Activated naive CD4-positive, alpha-beta T cell treated with anti-CD3 and anti-CD28 coated beads, Interleukin-2, amount 50 U/mL, for 24 hours (primary cell): ENCODE measurements around the gene CA6.
A peak's percentile ranks its signal among the peaks of the same experiment; 100 is the strongest.
"Not testable (repeated sequence)": the region's sequence is repeated elsewhere in the genome, so short reads cannot be mapped to it uniquely, and the experiment has no call there.

ENCODE experiments used
- H3K27ac Mint-ChIP-seq: one replicate; pipeline ENCODE4 v1.8.0; 2021; ENCODE audit warnings: mild to moderate bottlenecking, mixed read lengths
- H3K27me3 Mint-ChIP-seq: one replicate; pipeline ENCODE4 v1.8.0; 2021; ENCODE audit warnings: mixed read lengths
- H3K36me3 Mint-ChIP-seq: one replicate; pipeline ENCODE4 v1.8.0; 2021; ENCODE audit warnings: mixed read lengths
- H3K4me1 Mint-ChIP-seq: one replicate; pipeline ENCODE4 v1.8.0; 2021; ENCODE audit warnings: mixed read lengths
- H3K4me3 Mint-ChIP-seq: one replicate; pipeline ENCODE4 v1.8.0; 2021; ENCODE audit warnings: mild to moderate bottlenecking, mixed read lengths
- H3K9me3 Mint-ChIP-seq: one replicate; pipeline ENCODE4 v1.8.0; 2021; ENCODE audit warnings: mixed read lengths

The CA6 gene

GRCh38 chr1:8980656-8981055, 35.0 kb downstream of the CA6 start:
- Mint-ChIP-seq H3K4me1 (peaks cover 29% of the 10 kb centered on the region), H3K4me3 (no peak overlapping the region), H3K9me3 (no peaks in the 10 kb centered on the region), H3K27ac (no peak overlapping the region), H3K36me3 (no peaks in the 10 kb centered on the region), H3K27me3 (no peaks in the 10 kb centered on the region)

DNA sequence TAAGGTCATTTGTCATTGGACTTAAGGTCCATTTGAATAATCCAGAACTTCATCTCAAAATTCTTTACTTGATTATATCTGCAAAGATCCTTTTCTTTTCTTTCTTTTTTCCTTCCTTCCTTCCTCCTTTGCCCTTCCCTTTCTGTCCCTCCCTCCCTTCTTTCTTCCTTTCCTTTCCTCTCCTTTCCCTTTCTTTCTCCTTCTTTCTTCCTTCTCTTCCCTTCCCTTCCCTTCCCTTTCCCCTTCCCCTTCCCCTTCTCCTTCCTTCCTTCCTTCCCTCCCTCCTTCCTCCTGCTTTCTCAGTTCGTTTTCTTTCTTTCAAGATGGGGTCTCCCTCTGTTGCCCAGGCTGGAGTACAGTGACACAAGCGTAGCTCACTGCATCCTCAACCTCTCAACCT, 35.5 kb downstream of the CA6 start:
- Mint-ChIP-seq H3K9me3 (no peaks in the 10 kb centered on the region), H3K36me3 (no peaks in the 10 kb centered on the region), H3K4me3 (no peak overlapping the region), H3K27me3 (no peaks in the 10 kb centered on the region), H3K27ac (no peak overlapping the region), H3K4me1 (peaks cover 31% of the 10 kb centered on the region)

- no peak overlapping the region for H3K4me3 Mint-ChIP-seq
- no peaks in the 10 kb centered on the region for H3K27me3 Mint-ChIP-seq
- no peaks in the 10 kb centered on the region for H3K9me3 Mint-ChIP-seq
- H3K36me3 Mint-ChIP-seq, result no peaks in the 10 kb centered on the region
- H3K27ac Mint-ChIP-seq, result peak overlapping the region; percentile 85
- H3K4me1 Mint-ChIP-seq, result peaks cover 45% of the 10 kb centered on the region
These were observed 38.5 kb downstream of the CA6 start for GRCh38 chr1:8984203-8984602.

DNA sequence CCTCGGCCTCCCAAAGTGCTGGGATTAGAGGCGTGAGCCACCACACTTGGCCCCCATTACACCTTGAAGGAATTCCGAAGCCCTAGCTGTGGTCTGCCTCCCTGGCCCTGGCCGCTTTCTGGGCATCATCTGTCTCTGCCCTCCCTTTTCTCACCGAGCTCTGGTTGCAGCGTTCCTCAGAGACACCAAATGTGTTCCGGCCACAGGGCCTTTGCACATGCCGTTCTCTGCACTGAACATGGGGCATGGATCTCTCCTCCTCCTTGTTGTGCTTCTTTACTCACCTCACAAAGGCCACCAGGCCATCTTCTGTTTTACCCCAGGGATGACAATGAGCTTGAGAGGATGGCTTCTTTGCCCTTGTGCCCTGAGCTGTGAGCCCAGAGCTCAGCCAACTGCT, 39.3 kb downstream of the CA6 start:
- no peaks in the 10 kb centered on the region for H3K27me3 Mint-ChIP-seq
- H3K4me3 Mint-ChIP-seq, result no peak overlapping the region
- H3K4me1 Mint-ChIP-seq, result peaks cover 49% of the 10 kb centered on the region
- no peaks in the 10 kb centered on the region for H3K9me3 Mint-ChIP-seq
- H3K27ac Mint-ChIP-seq, result no peak overlapping the region
- no peaks in the 10 kb centered on the region for H3K36me3 Mint-ChIP-seq

- peak overlapping the region; percentile 83 for H3K27ac Mint-ChIP-seq
- H3K4me1 Mint-ChIP-seq, result peaks cover 49% of the 10 kb centered on the region
- peak overlapping the region; percentile 73 for H3K4me3 Mint-ChIP-seq
- H3K9me3 Mint-ChIP-seq, result no peaks in the 10 kb centered on the region
- no peaks in the 10 kb centered on the region for H3K27me3 Mint-ChIP-seq
- H3K36me3 Mint-ChIP-seq, result no peaks in the 10 kb centered on the region
These were observed 40.5 kb downstream of the CA6 start for GRCh38 chr1:8985915-8986813.

- Mint-ChIP-seq H3K4me1 (peaks cover 49% of the 10 kb centered on the region), H3K4me3 (peak overlapping the region; percentile 73), H3K9me3 (no peaks in the 10 kb centered on the region), H3K27ac (peak overlapping the region; percentile 83), H3K36me3 (no peaks in the 10 kb centered on the region), H3K27me3 (no peaks in the 10 kb centered on the region)
These were observed 41.1 kb downstream of the CA6 start for GRCh38 chr1:8986814-8987190.

GRCh38 chr1:8987881-8988617, 42.4 kb downstream of the CA6 start:
- Mint-ChIP-seq H3K27me3 (no peaks in the 10 kb centered on the region), H3K4me1 (peaks cover 45% of the 10 kb centered on the region), H3K4me3 (peak overlapping the region; percentile 55), H3K36me3 (no peaks in the 10 kb centered on the region), H3K9me3 (no peaks in the 10 kb centered on the region), H3K27ac (peak overlapping the region; percentile 81)

DNA sequence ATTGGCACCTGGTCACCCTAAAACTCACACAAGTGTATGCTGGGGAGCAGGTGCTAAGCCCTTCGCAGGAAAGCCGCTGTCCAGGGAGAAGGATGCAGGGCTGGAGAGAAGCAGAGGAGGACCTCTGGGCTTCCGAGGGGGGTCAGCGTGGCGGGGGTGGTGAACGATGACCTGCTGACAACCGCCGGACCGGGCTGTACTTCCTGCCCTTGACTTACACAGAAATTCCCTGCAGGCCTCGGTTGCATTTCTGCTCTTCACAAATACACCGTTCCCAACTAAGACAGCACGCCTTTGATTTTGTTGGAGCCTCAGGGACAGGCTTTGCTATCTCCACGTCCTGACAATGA, 42.9 kb downstream of the CA6 start:
- no peaks in the 10 kb centered on the region for H3K27me3 Mint-ChIP-seq
- peaks cover 41% of the 10 kb centered on the region for H3K4me1 Mint-ChIP-seq
- H3K27ac Mint-ChIP-seq, result no peak overlapping the region
- no peaks in the 10 kb centered on the region for H3K9me3 Mint-ChIP-seq
- H3K4me3 Mint-ChIP-seq, result no peak overlapping the region
- H3K36me3 Mint-ChIP-seq, result no peaks in the 10 kb centered on the region

DNA sequence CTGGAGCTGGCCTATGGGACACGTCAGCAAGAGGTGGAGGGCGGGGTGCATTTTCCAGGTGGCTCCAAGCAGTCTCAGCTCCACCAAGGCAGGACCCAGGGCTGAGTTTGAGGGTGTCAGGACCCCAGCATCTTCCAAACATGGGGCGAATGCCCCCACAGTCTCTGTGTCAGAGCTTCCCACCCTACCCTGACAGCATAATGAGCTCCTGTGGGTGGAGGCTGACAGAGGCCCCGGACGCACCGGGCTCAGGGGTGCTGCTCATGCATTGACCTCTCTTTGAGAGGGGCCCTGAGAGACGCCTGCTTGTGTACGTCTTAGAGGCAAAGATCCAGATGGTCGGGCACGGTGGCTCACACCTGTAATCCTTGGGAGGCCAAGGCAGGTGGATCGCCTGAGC, 43.4 kb downstream of the CA6 start:
- Mint-ChIP-seq H3K4me3 (no peak overlapping the region), H3K9me3 (no peaks in the 10 kb centered on the region), H3K27me3 (no peaks in the 10 kb centered on the region), H3K27ac (no peak overlapping the region), H3K36me3 (no peaks in the 10 kb centered on the region), H3K4me1 (peaks cover 36% of the 10 kb centered on the region)

DNA sequence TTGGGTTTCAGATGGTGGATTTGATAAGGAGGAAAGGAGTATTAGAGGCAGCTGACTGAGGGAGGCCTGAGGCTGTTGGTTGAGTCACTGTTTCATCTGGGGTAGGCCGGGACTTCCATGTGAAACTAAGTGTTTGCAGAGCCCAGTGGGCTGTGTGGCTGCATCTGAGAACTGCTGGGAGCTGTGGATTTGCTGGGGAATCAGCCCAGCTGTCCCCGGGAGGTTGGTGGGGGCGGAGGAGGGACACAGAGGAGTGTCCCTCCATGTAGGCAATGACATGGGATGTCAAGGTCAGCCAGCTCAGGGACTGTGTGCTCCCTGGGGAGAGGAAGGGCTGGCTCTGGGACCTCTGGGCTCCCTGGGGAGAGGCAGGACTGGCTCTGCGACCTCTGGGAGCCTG, 44.2 kb downstream of the CA6 start:
- no peak overlapping the region for H3K4me3 Mint-ChIP-seq
- peaks cover 32% of the 10 kb centered on the region for H3K4me1 Mint-ChIP-seq
- no peaks in the 10 kb centered on the region for H3K9me3 Mint-ChIP-seq
- no peaks in the 10 kb centered on the region for H3K36me3 Mint-ChIP-seq
- H3K27ac Mint-ChIP-seq, result no peak overlapping the region
- H3K27me3 Mint-ChIP-seq, result no peaks in the 10 kb centered on the region

DNA sequence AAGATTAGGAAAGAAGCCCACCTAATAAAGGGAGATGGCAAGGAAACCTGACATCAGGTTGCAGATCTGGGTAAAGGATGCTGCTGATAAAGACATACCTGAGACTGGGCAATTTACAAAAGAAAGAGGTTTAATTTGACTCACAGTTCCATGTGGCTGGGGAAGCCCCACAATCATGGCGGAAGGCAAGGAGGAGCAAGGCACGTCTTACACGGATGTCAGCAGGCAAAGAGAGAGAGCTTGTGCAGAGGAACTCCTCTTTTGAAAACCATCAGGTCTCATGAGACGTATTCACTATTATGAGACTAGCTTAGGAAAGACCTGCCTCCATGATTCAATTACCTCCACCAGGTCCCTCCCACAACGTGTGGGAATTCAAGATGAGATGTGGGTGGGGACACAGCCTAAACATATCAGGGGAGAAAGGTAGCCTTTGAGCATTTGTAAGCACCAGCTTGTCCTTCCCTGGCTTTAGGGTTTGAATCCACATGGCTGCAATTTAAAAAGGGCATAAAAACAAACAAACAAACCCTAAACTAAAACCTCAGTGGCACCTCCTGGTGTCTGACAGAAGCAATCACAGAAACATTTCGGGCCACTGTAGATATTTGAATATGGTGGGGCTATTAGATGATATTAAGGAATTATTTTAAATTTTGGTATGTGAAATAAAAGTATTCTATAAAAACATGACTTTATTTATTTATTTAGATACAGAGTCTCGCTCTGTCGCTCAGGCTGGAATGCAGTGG, 47.4 kb downstream of the CA6 start:
- Mint-ChIP-seq H3K9me3 (no peaks in the 10 kb centered on the region), H3K4me3 (no peak overlapping the region), H3K4me1 (peaks cover 7% of the 10 kb centered on the region), H3K27me3 (no peaks in the 10 kb centered on the region), H3K36me3 (no peaks in the 10 kb centered on the region), H3K27ac (no peak overlapping the region)

GRCh38 chr1:8993962-8994675, 48.5 kb downstream of the CA6 start:
- not testable (repeated sequence) for H3K9me3 Mint-ChIP-seq, H3K36me3 Mint-ChIP-seq, H3K27ac Mint-ChIP-seq, H3K4me3 Mint-ChIP-seq, H3K27me3 Mint-ChIP-seq, H3K4me1 Mint-ChIP-seq

- H3K27me3 Mint-ChIP-seq, H3K9me3 Mint-ChIP-seq: not testable (repeated sequence)
These were observed 56.0 kb downstream of the CA6 start for GRCh38 chr1:9001534-9002214.

GRCh38 chr1:9002215-9002560, 56.5 kb downstream of the CA6 start:
- not testable (repeated sequence) for H3K4me3 Mint-ChIP-seq, H3K9me3 Mint-ChIP-seq

More at GRCh38 chr1:9001534-9002214, 56.0 kb downstream of the CA6 start:
- not testable (repeated sequence) for H3K36me3 Mint-ChIP-seq, H3K27ac Mint-ChIP-seq, H3K4me3 Mint-ChIP-seq
- peaks cover 12% of the 10 kb centered on the region for H3K4me1 Mint-ChIP-seq

More at GRCh38 chr1:9002215-9002560, 56.5 kb downstream of the CA6 start:
- not testable (repeated sequence) for H3K27ac Mint-ChIP-seq, H3K27me3 Mint-ChIP-seq, H3K36me3 Mint-ChIP-seq
- H3K4me1 Mint-ChIP-seq, result peaks cover 12% of the 10 kb centered on the region
